ENCODE data around the gene FAM53B. TPM values are rescaled to one million over a fixed set of nuclear protein-coding genes. Genes with fewer than 3 reads are reported as not detected.

FAM53B gene
- total RNA-seq, 2 experiments from 2014 or later = 56.6 to 58.5 TPM

DNA sequence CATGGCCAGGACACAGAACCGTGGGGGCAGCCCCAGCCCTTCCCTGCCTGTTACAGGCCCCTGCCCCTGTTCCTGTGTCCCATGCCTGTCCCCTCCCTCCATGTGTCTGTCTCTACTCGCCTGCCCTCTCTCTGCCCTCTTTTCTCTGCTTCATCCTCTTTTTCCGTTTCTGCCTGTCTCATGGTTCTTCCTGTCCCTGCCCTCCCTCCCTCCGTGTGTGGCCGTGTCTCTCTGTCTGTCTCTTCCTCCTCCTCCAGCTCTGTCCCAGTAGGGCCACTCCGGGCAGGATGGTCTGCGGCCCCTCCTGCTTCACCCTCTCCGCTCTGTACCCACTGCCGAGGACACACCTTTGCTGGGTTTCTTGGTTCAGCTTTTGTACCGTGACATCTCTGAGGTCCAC, 137.4 kb downstream of the FAM53B start:
- H3K9me2 ChIP-seq (ENCODE audit: insufficient read depth, low read length) = no peaks in the 10 kb centered on the region
- no peaks in the 10 kb centered on the region for H3K36me3 ChIP-seq (ENCODE audit: insufficient read depth, low read length)
- no peaks in the 10 kb centered on the region for H3K9me3 ChIP-seq (ENCODE audit: low read length)
- peak overlapping the region; percentile 22 for H3K4me3 ChIP-seq (ENCODE audit: low read depth, low read length, poor library complexity, severe bottlenecking)
- peaks cover 64% of the 10 kb centered on the region for H3K4me1 ChIP-seq (ENCODE audit: insufficient read depth, low read length, poor library complexity, severe bottlenecking)
- DNase-seq (ENCODE audit: low spot score) = no peak
- BruUV-seq (replicated peaks) = no TSS peak
- H3K79me2 ChIP-seq (ENCODE audit: insufficient read depth, low read depth, low read length) = no peaks in the 10 kb centered on the region
- no peak overlapping the region for H2AFZ ChIP-seq (ENCODE audit: low read length)
- ChIA-PET POLR2A (interaction anchor here (0.6 to 1.6 kb wide), 2 partner anchors 68 to 70 kb away, joined by 3 read pairs; no protein-coding TSS in a partner anchor), CTCF (ENCODE audit: unreplicated experiment) (interaction anchor here (0.6 kb wide), 1 partner anchor 13 kb away, joined by 5 read pairs; no protein-coding TSS in a partner anchor)
- H3K27ac ChIP-seq (ENCODE audit: low read depth, low read length, poor library complexity, severe bottlenecking) = peak overlapping the region; percentile 59
- H3K4me2 ChIP-seq (ENCODE audit: low read length) = peak overlapping the region; percentile 62
- H4K20me1 ChIP-seq (ENCODE audit: insufficient read depth, low read length) = no peaks in the 10 kb centered on the region
- intact Hi-C loops (cut with micrococcal nuclease; ENCODE audit: unreplicated experiment) = loop anchor here (5.0 kb wide), 1 partner anchor 1205 kb away; no protein-coding TSS in a partner anchor
- no peak for TF ChIP-seq CTCF (conservative IDR thresholded peaks at IDR 0.05; ENCODE audit: low read length)
- TF ChIP-seq EZH2phosphoT487 (IDR thresholded peaks at IDR 0.05; ENCODE audit: borderline replicate concordance, low read depth, low read length) = no peak

DNA sequence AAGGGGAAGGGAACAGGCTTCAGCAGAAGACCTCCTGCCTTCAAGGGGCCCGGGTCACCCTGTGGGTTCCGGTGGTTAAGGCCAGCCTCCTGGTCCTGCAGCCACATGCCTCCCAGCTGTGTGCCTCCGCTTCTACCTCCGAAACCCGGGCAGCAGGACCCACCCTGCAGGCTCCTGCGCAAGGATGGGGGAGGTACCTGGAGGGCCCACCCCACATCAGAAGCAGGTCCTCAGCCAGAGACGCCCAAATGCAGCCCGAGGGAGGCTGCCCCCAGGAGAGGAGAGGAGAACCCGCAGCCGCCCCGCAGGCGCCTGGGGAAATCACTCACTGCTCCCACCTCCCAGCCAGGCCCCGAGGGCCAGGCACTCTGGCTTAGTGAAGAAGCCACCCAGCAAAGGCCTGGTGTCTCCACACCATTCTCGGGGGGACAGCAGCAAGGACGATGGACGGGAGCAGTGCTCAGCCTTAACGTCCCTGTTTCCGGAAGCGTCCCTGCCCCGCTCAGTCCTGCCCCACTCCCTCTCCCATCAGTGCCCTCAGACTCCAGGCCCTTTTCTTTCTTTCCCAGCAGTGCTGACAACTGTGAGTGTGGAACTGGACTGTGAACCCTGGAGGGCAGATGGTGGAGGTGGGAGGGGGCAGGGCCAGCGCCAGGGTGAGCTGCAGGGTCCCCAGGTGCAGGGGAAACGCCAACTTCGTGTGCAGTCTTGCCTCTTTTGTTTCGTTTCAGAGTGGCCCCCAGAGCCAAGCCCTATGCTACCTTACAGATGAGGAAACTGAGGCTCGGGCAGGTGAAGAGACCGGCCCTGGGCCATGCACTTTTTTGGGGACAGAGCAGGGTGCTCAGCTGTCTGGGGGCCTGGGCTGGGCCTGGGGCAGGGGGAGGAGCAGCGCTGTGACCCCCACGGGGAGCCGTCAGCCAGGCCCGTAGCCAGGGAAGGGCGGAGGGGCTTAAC, 138.0 kb downstream of the FAM53B start:
- H3K4me2 ChIP-seq (ENCODE audit: low read length) = peak overlapping the region; percentile 62
- no peaks in the 10 kb centered on the region for H3K9me3 ChIP-seq (ENCODE audit: low read length)
- peak overlapping the region; percentile 38; the same call in 1 of the 2 replicates for H2AFZ ChIP-seq (ENCODE audit: low read length)
- peak; percentile 62 for DNase-seq (ENCODE audit: low spot score)
- ChIA-PET CTCF (ENCODE audit: unreplicated experiment) (interaction anchor here (1.1 to 1.3 kb wide), 2 partner anchors 61 to 76 kb away, joined by 3 read pairs; no protein-coding TSS in a partner anchor), POLR2A (interaction anchor here (0.6 kb wide), 2 partner anchors 67 to 423 kb away, joined by 3 to 5 read pairs; no protein-coding TSS in a partner anchor)
- no TSS peak for BruUV-seq (replicated peaks)
- no peaks in the 10 kb centered on the region for H3K9me2 ChIP-seq (ENCODE audit: insufficient read depth, low read length)
- TF ChIP-seq CTCF (conservative IDR thresholded peaks at IDR 0.05; ENCODE audit: low read length) (no peak), EZH2phosphoT487 (IDR thresholded peaks at IDR 0.05; ENCODE audit: borderline replicate concordance, low read depth, low read length) (no peak)
- no peaks in the 10 kb centered on the region for H3K36me3 ChIP-seq (ENCODE audit: insufficient read depth, low read length)
- no peaks in the 10 kb centered on the region for H3K79me2 ChIP-seq (ENCODE audit: insufficient read depth, low read depth, low read length)
- peak overlapping the region; percentile 59 for H3K27ac ChIP-seq (ENCODE audit: low read depth, low read length, poor library complexity, severe bottlenecking)
- H3K4me1 ChIP-seq (ENCODE audit: insufficient read depth, low read length, poor library complexity, severe bottlenecking) = peaks cover 64% of the 10 kb centered on the region
- intact Hi-C loops (cut with micrococcal nuclease; ENCODE audit: unreplicated experiment) = loop anchor here (5.0 kb wide), 1 partner anchor 1204 kb away; no protein-coding TSS in a partner anchor
- H4K20me1 ChIP-seq (ENCODE audit: insufficient read depth, low read length) = no peaks in the 10 kb centered on the region
- peak overlapping the region; percentile 22 for H3K4me3 ChIP-seq (ENCODE audit: low read depth, low read length, poor library complexity, severe bottlenecking)
